HG02759 (cell line): ENCODE measurements around the gene SKOR1.

Experiments used
- ATAC-seq: cut with Tn5 transposase; IDR thresholded peaks from one replicate; pipeline ENCODE4 v1.9.1; 2021; ENCODE audit warnings: mild to moderate bottlenecking, moderate library complexity; ENCODE audit not compliant: unreplicated experiment

SKOR1 gene

DNA sequence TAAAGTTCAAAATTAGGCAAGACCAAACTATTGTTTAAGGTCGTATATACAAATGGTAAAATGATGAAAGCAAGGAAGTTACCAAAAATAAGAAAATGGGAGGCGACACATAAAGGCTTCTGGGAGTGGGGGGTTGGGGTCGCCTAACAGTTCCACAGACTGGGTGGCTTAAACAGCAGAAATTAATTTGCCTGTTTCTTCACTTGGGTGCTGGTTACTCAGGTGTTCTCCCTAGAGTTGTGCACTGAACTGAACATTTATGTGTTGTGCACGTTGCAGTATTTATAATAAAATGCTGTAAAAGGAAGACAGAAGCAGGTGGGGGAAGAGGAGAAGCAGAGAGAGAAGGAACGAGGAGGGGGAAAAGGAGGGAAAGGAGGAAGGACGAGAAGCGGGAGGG, 25.0 kb downstream of the SKOR1 start:
- ATAC-seq = no peak

GRCh38 chr15:67850994-67851571, 25.8 kb downstream of the SKOR1 start:
- ATAC-seq = no peak

DNA sequence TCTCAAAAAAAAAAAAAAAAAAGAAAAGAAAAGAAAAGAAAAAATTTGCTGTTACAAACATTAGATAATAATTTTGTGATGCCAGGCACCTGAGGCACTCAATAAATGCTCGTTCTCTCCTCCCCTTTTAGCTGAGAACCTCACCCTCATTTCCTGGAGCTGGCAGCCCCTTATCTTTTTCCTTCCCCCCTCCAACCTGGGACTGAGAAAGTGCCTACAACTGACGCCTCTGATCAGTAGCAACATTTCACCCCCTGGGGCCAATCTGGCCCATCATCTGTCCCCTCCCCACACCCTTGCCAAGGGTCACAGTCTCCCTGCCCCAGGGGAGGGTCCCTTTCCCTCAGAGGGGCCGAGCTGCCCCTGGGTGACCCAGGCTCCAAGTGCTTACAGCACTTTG, 27.1 kb downstream of the SKOR1 start:
- no peak for ATAC-seq

DNA sequence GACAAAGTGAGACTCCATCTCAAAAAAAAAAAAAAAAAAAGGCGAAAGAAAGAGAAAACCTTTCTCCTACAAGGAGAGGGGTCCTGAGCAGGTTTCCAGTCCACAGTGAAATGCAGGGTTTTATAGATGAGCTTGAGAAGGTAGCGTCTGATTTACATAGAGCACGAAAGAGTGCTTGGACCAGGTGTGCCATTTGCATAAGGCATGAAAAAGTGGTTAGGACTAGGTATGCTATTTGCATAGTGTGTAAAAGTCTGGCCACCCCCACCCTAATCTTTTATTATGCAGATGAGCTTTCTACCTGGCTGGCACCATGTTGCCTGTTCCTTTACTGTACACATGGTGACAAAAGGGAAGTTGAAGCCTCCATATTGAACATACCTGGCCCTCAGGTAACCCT, 28.1 kb downstream of the SKOR1 start:
- ATAC-seq = no peak

DNA sequence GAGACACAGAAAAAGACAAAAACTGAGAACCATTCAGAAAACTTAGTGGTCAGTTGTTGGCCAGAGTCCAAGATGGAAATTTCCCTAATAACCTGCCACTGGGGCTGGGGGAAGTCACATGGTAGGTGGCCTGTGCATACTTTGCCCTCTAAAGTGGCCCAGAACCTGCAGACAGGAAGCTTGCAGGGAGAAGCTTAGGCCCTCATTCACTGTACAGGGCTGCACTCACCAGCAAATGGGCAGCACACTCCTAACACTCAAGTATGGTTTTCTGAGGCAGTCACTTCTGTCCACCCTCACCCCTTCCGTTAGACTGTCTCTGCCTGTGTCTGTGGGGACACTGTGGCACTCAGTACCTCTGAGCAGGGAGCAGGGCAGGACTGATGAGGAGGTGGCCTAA, 29.0 kb downstream of the SKOR1 start:
- no peak for ATAC-seq

- ATAC-seq = no peak
Observed at GRCh38 chr15:67855842-67856241, 30.5 kb downstream of the SKOR1 start.

DNA sequence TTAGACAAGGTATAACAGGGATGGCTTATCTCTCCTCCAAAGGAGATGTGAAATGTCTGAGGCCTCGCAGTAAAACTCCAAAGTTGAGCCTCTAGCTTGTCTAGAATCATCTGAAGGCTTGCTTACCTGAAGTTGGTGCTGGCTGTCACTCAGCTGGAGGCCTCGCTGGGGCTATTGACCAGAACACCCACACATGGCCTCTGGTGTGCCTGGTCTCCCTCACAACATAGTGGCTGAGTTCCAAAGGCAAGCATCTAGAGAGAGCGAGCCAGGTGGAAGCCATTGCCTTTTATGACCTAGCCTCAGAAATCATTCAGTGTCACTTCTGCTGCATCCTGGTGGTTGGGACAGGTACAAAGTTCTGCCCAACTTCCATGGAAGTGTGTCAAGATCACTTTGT, 31.9 kb downstream of the SKOR1 start:
- no peak for ATAC-seq

GRCh38 chr15:67859331-67859946, 34.1 kb downstream of the SKOR1 start:
- no peak for ATAC-seq

DNA sequence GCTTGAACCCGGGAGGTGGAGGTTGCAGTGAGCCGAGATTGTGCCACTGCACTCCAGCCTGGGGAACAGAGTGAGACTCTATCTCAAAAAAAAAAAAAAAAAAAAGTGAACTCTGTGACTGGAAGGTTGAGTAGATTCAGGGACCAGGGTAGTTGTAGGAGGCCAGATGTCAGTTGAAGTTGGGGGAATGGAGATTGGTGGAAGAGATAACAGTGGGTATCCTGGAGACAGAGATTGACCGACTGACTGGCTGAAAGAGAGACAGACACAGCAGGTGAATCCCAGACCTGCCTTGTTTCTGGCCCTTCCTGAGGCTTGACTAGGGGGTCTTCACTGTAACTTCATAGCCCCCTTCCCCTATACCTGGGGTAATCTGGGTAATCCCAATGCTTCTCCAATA, 36.7 kb downstream of the SKOR1 start:
- no peak for ATAC-seq

- peak; percentile 67 for ATAC-seq
Observed at GRCh38 chr15:67862750-67863441, 37.6 kb downstream of the SKOR1 start.

DNA sequence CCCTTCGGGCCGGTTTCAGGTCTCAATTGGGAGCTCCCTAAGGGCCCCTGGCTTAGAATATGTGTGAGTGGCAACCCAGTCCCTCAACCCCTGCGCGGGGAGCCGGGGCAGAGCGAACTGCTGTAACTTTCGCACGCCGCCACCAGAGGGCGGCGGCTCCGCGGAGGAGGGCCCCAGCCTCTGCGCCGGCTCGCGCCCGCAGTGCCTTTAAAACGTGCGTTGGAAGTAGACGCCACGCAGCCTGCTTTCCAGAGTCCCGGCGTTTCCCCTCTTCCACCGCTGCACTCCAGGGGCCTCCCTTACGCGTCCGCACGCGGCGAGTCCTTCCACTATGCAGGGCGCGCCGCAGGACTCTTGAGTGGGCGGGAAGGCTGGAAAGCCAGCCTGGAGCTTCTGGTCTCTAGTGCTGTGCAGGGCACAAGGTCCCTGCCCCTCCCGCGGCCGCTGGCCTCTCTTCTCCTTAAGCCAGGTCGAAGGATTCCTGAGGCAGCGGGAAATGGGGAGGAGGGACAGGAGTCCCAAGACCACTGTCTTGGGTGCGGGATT, 38.2 kb downstream of the SKOR1 start:
- ATAC-seq = peak; percentile 88

- no peak for ATAC-seq
Observed at GRCh38 chr15:67865331-67865730, 40.0 kb downstream of the SKOR1 start.

DNA sequence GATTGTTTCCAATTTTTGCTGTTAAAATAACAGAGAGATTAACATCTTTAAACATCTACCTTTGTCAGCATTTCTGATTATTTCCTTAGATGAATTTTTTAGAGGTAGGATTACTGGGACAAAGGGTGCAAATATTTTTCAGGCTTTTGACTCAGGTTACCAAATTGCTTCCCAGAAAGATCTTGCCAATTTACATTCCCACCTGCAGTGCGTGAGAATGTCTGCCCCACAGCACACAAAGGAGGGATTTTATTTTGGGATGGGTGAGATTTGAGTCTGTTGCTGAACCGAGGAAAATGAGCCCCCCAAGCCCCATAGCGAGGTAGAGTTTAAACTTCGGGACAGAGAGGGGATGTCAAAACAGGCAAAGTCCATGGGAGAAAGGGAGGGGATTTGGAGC, 40.5 kb downstream of the SKOR1 start:
- ATAC-seq = no peak

DNA sequence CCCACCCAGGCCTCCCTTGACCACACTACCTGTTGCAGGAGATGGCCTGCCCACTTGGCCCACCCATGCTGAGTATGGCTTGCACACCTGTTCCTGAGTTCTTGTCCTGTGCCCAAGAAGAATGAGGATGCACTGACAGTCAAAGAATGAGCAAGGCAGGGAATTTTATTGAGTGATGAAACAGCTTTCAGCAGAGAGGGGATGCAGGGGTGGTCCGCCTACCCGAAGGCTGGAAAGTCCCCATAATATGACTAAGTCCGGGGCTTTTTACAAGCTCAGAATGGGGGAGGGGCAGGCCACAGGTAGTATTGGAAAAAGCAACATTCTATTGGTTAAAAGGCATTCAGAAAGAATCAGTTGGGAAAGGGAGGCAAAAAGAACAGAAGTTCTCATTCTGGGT, 44.4 kb downstream of the SKOR1 start:
- no peak for ATAC-seq

DNA sequence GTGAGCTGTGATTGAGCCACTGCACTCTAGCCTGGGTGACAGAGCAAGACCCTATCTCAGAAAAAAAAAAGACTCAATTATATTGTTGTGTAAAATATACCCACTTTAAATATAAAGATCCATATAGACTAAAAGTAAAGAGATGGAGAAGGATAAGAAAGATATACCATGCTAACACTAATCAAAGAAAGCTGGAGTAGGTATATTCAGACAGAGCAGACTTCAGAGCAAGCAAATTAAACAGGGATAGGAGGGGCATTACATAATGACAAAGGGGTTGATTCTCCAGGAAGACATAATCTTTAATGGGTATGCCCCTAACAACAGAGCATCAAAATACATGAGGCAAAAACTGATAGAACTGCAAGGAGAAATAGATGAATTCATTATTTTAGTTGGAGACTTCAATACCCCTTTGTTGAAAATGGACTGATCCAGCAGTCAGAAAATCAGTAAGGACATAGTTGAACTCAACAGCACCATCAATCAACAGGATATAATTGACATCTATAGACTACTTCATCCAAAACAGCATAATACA, 45.6 kb downstream of the SKOR1 start:
- no peak for ATAC-seq

GRCh38 chr15:67873777-67874176, 48.5 kb downstream of the SKOR1 start:
- ATAC-seq = no peak

- no peak for ATAC-seq
Observed at GRCh38 chr15:67878712-67879206, 53.5 kb downstream of the SKOR1 start.

DNA sequence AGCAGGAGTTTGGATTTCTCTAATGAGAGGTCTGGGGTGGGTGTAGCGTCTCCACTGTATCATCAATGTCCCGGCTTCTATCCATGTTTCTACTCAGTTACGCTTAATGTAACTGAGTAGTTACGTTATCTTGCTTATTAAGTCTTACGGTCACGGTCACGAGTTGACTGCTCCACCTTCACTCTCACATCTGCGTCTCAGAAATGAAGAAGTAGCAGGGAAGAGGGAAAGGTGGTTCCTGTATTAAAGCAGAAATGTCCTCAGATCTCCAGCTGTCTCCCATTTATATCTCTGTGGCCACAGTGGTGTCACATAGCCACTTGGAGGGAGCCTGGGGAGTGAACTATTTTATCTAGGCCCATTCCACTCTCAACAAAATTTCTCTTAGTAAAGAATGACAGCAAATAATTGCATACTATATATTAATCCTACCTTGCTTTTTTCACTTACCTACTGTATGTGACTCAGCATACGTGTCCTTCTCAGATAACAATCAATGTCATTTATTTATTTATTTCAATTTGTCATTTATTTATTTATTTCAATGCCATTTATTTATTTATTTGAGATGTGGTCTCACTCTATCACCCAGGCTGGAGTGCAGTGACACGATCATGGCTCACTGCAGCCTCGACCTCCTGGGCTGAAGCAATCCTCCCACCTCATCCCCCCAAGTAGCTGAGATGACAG, 54.3 kb downstream of the SKOR1 start:
- ATAC-seq = no peak

- ATAC-seq = no peak
Observed at GRCh38 chr15:67880651-67881182, 55.4 kb downstream of the SKOR1 start.

DNA sequence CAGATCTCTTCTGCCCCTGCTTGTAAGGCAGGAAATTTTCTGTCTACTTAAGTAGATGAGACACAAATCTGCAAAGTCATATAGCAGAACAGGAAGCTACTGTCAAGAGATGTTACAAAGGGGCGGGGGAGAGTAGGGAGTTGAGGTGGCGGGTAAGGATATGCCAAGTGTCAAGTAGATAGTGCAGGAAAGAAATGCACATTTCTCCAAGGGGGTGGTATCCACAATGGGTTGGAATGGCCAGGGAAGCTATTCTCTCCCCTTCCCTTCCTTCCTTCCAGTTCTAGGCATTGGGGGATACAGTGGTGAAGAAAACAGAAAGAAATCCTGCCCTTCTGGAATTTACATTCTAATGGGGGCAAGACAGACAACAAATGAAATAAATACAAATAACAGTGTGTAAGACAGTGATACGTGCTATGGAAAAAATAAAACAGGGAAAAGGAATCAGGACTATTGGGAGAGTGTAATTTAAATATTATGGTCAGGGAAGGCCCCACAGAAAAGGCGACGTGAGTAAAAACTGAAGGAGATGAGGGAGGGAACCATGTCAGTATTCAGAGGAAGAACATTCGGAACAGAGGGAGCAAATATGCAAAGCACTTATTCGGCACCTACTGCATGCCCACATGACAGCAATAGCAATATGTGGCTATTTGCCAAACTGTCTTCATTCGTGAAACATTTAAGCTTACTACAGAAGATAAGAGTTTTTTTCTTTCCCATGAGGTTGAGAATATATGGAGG, 57.4 kb downstream of the SKOR1 start:
- no peak for ATAC-seq
